K562 (cell line): ENCODE data around the gene SDCCAG8. TPM values are rescaled to one million over a fixed set of nuclear protein-coding genes. Genes with fewer than 3 reads are reported as not detected.

Source experiments
- ATAC-seq: fragments of 200-7000 bp; cut with Tn5 transposase; 3 replicates; pipeline ENCODE4 v1.9.1; 2020; ENCODE audit warnings: moderate library complexity
- BruUV-seq: library from RNA; stranded (reverse); fragments of 400-500 nt; replicated peaks from 2 replicates; lab custom pipeline; 2021; lab: Mats Ljungman, UMichigan
- CTCF ChIA-PET: fragments of 300-600 bp; formaldehyde crosslinking; extraction: SDS; loops from one replicate; lab custom pipeline; 2021; ENCODE audit warnings: low intra/inter-chr PET ratio; lab: Yijun Ruan, JAX
- POLR2A ChIA-PET: fragments of 300-600, 350-650 bp; sonication (Branson Sonifier 250); formaldehyde crosslinking; extraction: SDS; loops from one replicate; lab custom pipeline; 2021; ENCODE audit warnings: antibody characterized with exemption, inconsistent platforms; lab: Yijun Ruan, JAX
- DNase-seq, 4 experiments: peaks; one replicate each; pipeline versions ENCODE4 v3.0.0 to v3.0.0-alpha.2; 2011 to 2018; ENCODE audit warnings: low spot score in 3 of 4, mixed read lengths in 3 of 4; ENCODE audit errors: extremely low read depth in 1 of 4
- FAIRE-seq: peaks from 2 replicates; lab custom pipeline; 2011; peaks lifted over from hg19 to GRCh38; lab: Jason Lieb, UNC
- H2AFZ ChIP-seq: 2 replicates; pipeline ENCODE4 v1.6.0; 2011; ENCODE audit warnings: low read depth, low read length, control low read depth, inconsistent platforms
- H3K27ac ChIP-seq: fragments of 200-600 bp; 3 replicates; pipeline ENCODE4 v1.8.0; 2011; ENCODE audit warnings: low read depth, mild to moderate bottlenecking, control low read depth, inconsistent platforms, low read length, moderate library complexity, mixed read lengths; ENCODE audit errors: extremely low read depth
- H3K27me3 ChIP-seq, 2 experiments: fragments of 300-600 bp in 1 of 2; 2 replicates in 1 of 2; 3 replicates in 1 of 2; pipeline versions ENCODE4 v1.6.0 to v1.8.0; 2011; ENCODE audit warnings: inconsistent platforms in 2 of 2, low read length in 2 of 2, mild to moderate bottlenecking in 1 of 2, mixed read lengths in 1 of 2, moderate library complexity in 1 of 2; ENCODE audit not compliant: control insufficient read depth in 2 of 2, insufficient read depth in 2 of 2
- H3K36me3 ChIP-seq: fragments of 300-600 bp; 3 replicates; pipeline ENCODE4 v1.8.0; 2011; ENCODE audit warnings: mild to moderate bottlenecking, low read length, inconsistent platforms; ENCODE audit not compliant: control insufficient read depth, insufficient read depth
- H3K4me1 ChIP-seq, 2 experiments: fragments of 200-600 bp in 1 of 2; replicated peaks in 1 of 2; 2 replicates in 1 of 2; 3 replicates in 1 of 2; pipeline versions ENCODE4 v1.5.1 to v1.8.0; 2011; ENCODE audit warnings: inconsistent platforms in 2 of 2, low read length in 2 of 2, mild to moderate bottlenecking in 1 of 2, mixed read lengths in 1 of 2, moderate library complexity in 1 of 2; ENCODE audit not compliant: control insufficient read depth in 2 of 2, insufficient read depth in 2 of 2
- H3K4me2 ChIP-seq: 2 replicates; pipeline ENCODE4 v1.6.1; 2011; ENCODE audit warnings: low read length, control low read depth, inconsistent platforms, mixed read lengths; ENCODE audit not compliant: insufficient read depth
- H3K4me3 ChIP-seq: fragments of 200-600 bp; sonication (generic), shearing (Covaris generic); 2 replicates; pipeline ENCODE4 v1.5.1; 2016; ENCODE audit warnings: control low read depth, inconsistent platforms
- H3K79me2 ChIP-seq: fragments of 200-600 bp; 3 replicates; pipeline ENCODE4 v1.8.0; 2011; ENCODE audit warnings: low read length, inconsistent platforms; ENCODE audit not compliant: control insufficient read depth, insufficient read depth
- H3K9ac ChIP-seq, 2 experiments: 2 replicates each; pipeline versions ENCODE4 v1.6.0 to v1.6.1; 2011; ENCODE audit warnings: low read depth in 2 of 2, low read length in 2 of 2, control low read depth in 1 of 2, inconsistent platforms in 1 of 2, mild to moderate bottlenecking in 1 of 2, mixed read lengths in 1 of 2; ENCODE audit not compliant: insufficient read depth in 1 of 2
- H3K9me1 ChIP-seq: one replicate; pipeline ENCODE4 v1.6.0; 2011; ENCODE audit warnings: inconsistent platforms, mild to moderate bottlenecking, low read length, moderate library complexity; ENCODE audit not compliant: control insufficient read depth, insufficient read depth
- H3K9me3 ChIP-seq: replicated peaks from 2 replicates; pipeline ENCODE4 v1.5.1; 2011; ENCODE audit warnings: low read depth, low read length, inconsistent platforms; ENCODE audit not compliant: control insufficient read depth, insufficient read depth
- H4K20me1 ChIP-seq: replicated peaks from 2 replicates; pipeline ENCODE4 v1.6.1; 2011; ENCODE audit warnings: low read length, inconsistent platforms, mixed read lengths; ENCODE audit not compliant: control insufficient read depth, insufficient read depth
- BHLHE40 ChIP-seq: IDR thresholded peaks from 2 replicates; pipeline ENCODE4 v1.6.1; 2011; ENCODE audit warnings: low read length, improper control_type of control experiment
- BRF1 ChIP-seq: IDR thresholded peaks from 3 replicates; pipeline ENCODE4 v1.6.1; 2011; ENCODE audit warnings: borderline replicate concordance, mild to moderate bottlenecking; ENCODE audit not compliant: insufficient read length; ENCODE audit errors: extremely low read depth
- COPS2 ChIP-seq: fragments of 450-650 bp; conservative IDR thresholded peaks from 2 replicates; pipeline ENCODE4 v1.6.1; 2016; ENCODE audit warnings: mild to moderate bottlenecking, moderate library complexity
- CTBP1 ChIP-seq: fragments of 450-650 bp; IDR thresholded peaks from 2 replicates; pipeline ENCODE4 v1.6.1; 2016; ENCODE audit warnings: borderline replicate concordance
- FOSL1 ChIP-seq: fragments of 200-800 bp; sonication (Bioruptor generic); conservative IDR thresholded peaks from 2 replicates; pipeline ENCODE4 v1.6.1; 2016; ENCODE audit warnings: missing genetic modification characterization, missing compliant biosample characterization
- GATAD2B ChIP-seq: fragments of 450-650 bp; IDR thresholded peaks from 2 replicates; pipeline ENCODE4 v1.6.1; 2017; ENCODE audit warnings: mild to moderate bottlenecking, borderline replicate concordance
- MCM7 ChIP-seq, 2 experiments: fragments of 450-650 bp; IDR thresholded peaks; 2 replicates each; pipeline ENCODE4 v1.6.1; 2016 to 2018
- NR2F6 ChIP-seq: fragments of 450-650 bp; formaldehyde crosslinking; IDR thresholded peaks from 2 replicates; pipeline ENCODE4 v1.4.0; 2020; ENCODE audit warnings: mild to moderate bottlenecking
- RBFOX2 ChIP-seq: fragments of 200-400 bp; formaldehyde crosslinking; IDR thresholded peaks from 2 replicates; pipeline ENCODE4 v1.6.1; 2017; ENCODE audit warnings: low read depth, mild to moderate bottlenecking, low read length, moderate library complexity
- SIN3B ChIP-seq: fragments of 450-650 bp; IDR thresholded peaks from 2 replicates; pipeline ENCODE4 v1.6.1; 2017; ENCODE audit warnings: low read depth, mild to moderate bottlenecking, moderate library complexity
- ZBTB1 ChIP-seq: sonication (generic); formaldehyde crosslinking; IDR thresholded peaks from 2 replicates; pipeline ENCODE4 v1.8.1; 2023; ENCODE audit warnings: missing genetic modification reagents, low read depth, mild to moderate bottlenecking, borderline replicate concordance
- ZFP30 ChIP-seq: fragments of 250-450 bp; sonication (Bioruptor Pico); IDR thresholded peaks from 2 replicates; pipeline ENCODE4 v1.8.0; 2022; ENCODE audit warnings: moderate library complexity, mild to moderate bottlenecking, inconsistent platforms, borderline replicate concordance
- WGBS: fragments of 100-300 bp; shearing (Covaris generic); methylation state at CpG from one replicate; pipeline ENCODE4 v1.1.6; 2016; ENCODE audit warnings: low coverage, mixed read lengths; ENCODE audit not compliant: insufficient coverage; ENCODE audit errors: missing lambda C conversion rate; 5-methylcytosine and 5-hydroxymethylcytosine counted together
- in situ Hi-C: fragments of 300-500 bp; cut with MboI; formaldehyde crosslinking; loops from 4 replicates; pipeline ENCODE4 v1.15.0; 2018; ENCODE audit warnings: inconsistent platforms, mixed read lengths
- intact Hi-C: fragments of 100-400 bp; cut with micrococcal nuclease; formaldehyde crosslinking; loops from 2 replicates; pipeline ENCODE4 v1.14.2; 2022
- polyA plus RNA-seq, 8 experiments: library from polyadenylated mRNA; depleted of rRNA in 4 of 8; stranded (reverse) in 5 of 8; unstranded in 3 of 8; fragments of >200 nt; fragmentation: Nextera tagmentation in 2 of 8; fragmentation: Illumina TruSeq in 1 of 8; extraction: Ambion mirVana in 2 of 8; extraction: Trizol in 1 of 8; gene quantifications; 2 replicates each; pipeline versions ENCODE4 v1.2.1 to v1.2.3, GENCODE V29; 2011 to 2014; ENCODE audit warnings: inconsistent platforms in 1 of 8, missing spikeins in 1 of 8
- total RNA-seq, 7 experiments: library from RNA; depleted of rRNA in 6 of 7; stranded (reverse); fragments of >200 nt in 6 of 7; fragmentation: Illumina TruSeq in 2 of 7; extraction: Trizol in 2 of 7; gene quantifications; 2 replicates each; pipeline versions ENCODE4 v1.2.1 to v1.2.3, GENCODE V29; 2011 to 2021; ENCODE audit warnings: low replicate concordance in 1 of 7
- TF ChIP-seq, protein P1 (sequence below): fragments of 200-800 bp; sonication (Bioruptor generic); IDR thresholded peaks from 2 replicates; pipeline ENCODE4 v1.6.1; 2017; ENCODE audit warnings: missing genetic modification characterization, missing compliant biosample characterization
- TF ChIP-seq, protein P2 (sequence below): fragments of 450-650 bp; conservative IDR thresholded peaks from 2 replicates; pipeline ENCODE4 v1.6.1; 2016; ENCODE audit warnings: missing genetic modification characterization, low read depth, mild to moderate bottlenecking, control low read depth, missing compliant biosample characterization
- TF ChIP-seq, protein P3 (sequence below): fragments of 250-450 bp; sonication (Bioruptor Pico); IDR thresholded peaks from 2 replicates; pipeline ENCODE4 v1.5.0; 2022; ENCODE audit warnings: mild to moderate bottlenecking
- TF ChIP-seq, protein P4 (sequence below): fragments of 250-450 bp; sonication (Bioruptor Pico); IDR thresholded peaks from 2 replicates; pipeline ENCODE4 v1.8.0; 2022; ENCODE audit warnings: inconsistent platforms

SDCCAG8 gene
- total and polyA plus RNA-seq, 9 of the 15 experiments (the other 6 are each of a cell fraction or from before 2014, with no cell fraction given): 17.9 to 36.7 (median 25.4) TPM

DNA sequence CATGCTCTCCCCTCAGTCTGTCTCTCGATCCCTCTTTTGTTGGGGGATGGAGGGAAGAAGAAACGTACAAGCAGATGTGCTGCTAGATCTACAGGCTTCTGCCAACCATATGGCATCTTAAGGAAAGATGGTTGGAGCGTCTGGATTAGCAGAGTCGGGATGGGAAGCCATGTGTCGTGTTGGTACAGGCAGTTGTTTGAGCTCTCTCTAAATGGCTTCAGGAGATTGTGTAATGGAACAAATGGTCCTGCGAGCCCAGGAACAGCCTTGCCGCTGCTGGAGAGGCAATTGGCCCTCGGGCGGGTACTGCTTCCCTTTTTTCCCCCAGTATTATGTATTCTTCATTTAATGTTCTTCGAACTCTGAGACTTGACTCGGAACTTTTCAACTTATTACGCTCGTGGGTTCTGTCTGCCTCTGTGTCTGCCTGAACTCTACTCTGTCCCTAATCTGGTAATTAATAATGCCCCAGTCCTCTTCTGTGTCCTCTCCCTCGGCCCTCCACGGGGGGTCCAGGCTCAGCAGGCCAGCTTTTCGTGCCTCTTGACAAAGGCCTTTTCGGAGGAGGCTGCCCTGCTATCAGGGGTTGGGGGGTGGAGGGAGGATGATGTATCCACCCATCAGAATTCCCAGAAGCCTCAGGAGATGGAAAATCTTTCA lies 215.3 kb downstream of the SDCCAG8 start:
- POLR2A ChIA-PET: interaction anchor here (1.1 kb wide), 1 partner anchor 13 kb away, joined by 3 read pairs; no protein-coding TSS in a partner anchor
- BruUV-seq: no TSS peak
- intact Hi-C loops: loop anchor here (2.0 kb wide), 1 partner anchor 126 kb away; no protein-coding TSS in a partner anchor
- TF ChIP-seq COPS2: no peak
- no peak for TF ChIP-seq NR2F6 (CRISPR knock-in tag)
- TF ChIP-seq, protein P1, sequence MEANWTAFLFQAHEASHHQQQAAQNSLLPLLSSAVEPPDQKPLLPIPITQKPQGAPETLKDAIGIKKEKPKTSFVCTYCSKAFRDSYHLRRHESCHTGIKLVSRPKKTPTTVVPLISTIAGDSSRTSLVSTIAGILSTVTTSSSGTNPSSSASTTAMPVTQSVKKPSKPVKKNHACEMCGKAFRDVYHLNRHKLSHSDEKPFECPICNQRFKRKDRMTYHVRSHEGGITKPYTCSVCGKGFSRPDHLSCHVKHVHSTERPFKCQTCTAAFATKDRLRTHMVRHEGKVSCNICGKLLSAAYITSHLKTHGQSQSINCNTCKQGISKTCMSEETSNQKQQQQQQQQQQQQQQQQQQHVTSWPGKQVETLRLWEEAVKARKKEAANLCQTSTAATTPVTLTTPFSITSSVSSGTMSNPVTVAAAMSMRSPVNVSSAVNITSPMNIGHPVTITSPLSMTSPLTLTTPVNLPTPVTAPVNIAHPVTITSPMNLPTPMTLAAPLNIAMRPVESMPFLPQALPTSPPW (CRISPR knock-in tag): no peak
- no peak for TF ChIP-seq SIN3B
- no peak for TF ChIP-seq ZFP30 (CRISPR knock-in tag)
- TF ChIP-seq GATAD2B: no peak
- no peak for TF ChIP-seq FOSL1 (tag)
- no peak for TF ChIP-seq BHLHE40
- TF ChIP-seq BRF1: no peak
- TF ChIP-seq RBFOX2: no peak
- TF ChIP-seq, protein P2, sequence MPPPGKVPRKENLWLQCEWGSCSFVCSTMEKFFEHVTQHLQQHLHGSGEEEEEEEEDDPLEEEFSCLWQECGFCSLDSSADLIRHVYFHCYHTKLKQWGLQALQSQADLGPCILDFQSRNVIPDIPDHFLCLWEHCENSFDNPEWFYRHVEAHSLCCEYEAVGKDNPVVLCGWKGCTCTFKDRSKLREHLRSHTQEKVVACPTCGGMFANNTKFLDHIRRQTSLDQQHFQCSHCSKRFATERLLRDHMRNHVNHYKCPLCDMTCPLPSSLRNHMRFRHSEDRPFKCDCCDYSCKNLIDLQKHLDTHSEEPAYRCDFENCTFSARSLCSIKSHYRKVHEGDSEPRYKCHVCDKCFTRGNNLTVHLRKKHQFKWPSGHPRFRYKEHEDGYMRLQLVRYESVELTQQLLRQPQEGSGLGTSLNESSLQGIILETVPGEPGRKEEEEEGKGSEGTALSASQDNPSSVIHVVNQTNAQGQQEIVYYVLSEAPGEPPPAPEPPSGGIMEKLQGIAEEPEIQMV: no peak
- TF ChIP-seq, protein P3, sequence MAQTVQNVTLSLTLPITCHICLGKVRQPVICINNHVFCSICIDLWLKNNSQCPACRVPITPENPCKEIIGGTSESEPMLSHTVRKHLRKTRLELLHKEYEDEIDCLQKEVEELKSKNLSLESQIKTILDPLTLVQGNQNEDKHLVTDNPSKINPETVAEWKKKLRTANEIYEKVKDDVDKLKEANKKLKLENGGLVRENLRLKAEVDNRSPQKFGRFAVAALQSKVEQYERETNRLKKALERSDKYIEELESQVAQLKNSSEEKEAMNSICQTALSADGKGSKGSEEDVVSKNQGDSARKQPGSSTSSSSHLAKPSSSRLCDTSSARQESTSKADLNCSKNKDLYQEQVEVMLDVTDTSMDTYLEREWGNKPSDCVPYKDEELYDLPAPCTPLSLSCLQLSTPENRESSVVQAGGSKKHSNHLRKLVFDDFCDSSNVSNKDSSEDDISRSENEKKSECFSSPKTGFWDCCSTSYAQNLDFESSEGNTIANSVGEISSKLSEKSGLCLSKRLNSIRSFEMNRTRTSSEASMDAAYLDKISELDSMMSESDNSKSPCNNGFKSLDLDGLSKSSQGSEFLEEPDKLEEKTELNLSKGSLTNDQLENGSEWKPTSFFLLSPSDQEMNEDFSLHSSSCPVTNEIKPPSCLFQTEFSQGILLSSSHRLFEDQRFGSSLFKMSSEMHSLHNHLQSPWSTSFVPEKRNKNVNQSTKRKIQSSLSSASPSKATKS: no peak
- TF ChIP-seq, protein P4, sequence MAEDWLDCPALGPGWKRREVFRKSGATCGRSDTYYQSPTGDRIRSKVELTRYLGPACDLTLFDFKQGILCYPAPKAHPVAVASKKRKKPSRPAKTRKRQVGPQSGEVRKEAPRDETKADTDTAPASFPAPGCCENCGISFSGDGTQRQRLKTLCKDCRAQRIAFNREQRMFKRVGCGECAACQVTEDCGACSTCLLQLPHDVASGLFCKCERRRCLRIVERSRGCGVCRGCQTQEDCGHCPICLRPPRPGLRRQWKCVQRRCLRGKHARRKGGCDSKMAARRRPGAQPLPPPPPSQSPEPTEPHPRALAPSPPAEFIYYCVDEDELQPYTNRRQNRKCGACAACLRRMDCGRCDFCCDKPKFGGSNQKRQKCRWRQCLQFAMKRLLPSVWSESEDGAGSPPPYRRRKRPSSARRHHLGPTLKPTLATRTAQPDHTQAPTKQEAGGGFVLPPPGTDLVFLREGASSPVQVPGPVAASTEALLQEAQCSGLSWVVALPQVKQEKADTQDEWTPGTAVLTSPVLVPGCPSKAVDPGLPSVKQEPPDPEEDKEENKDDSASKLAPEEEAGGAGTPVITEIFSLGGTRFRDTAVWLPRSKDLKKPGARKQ (CRISPR knock-in tag): no peak
- no peak for TF ChIP-seq CTBP1
- TF ChIP-seq MCM7 (IDR thresholded peaks at IDR 0.05): no peak
- no peak for TF ChIP-seq ZBTB1 (CRISPR knock-in tag)

More for the DNA sequence above, 215.3 kb downstream of the SDCCAG8 start:
- Histone ChIP-seq H3K9ac (no peak overlapping the region), H3K4me3 (no peak overlapping the region), H3K27me3 (no peaks in the 10 kb centered on the region), H4K20me1 (no peaks in the 10 kb centered on the region), H3K79me2 (no peaks in the 10 kb centered on the region), H3K36me3 (no peaks in the 10 kb centered on the region), H3K4me1 (peaks cover 6 to 15% of the 10 kb centered on the region in 2 experiments; a peak in 2 of 5 replicates), H3K9me1 (peaks cover 5% of the 10 kb centered on the region), H3K27ac (no peak overlapping the region), H3K9me3 (no peaks in the 10 kb centered on the region), H3K4me2 (no peak overlapping the region), H2AFZ (no peak overlapping the region)
- CTCF ChIA-PET: no interaction called here
- FAIRE-seq: no peak
- ATAC-seq: no peak
- 42% methylated on average over 16 of the region's 17 CpGs for WGBS
- DNase-seq: no peak
- in situ Hi-C loops: no loop called here
